CD4-positive, alpha-beta T cell treated with Interleukin-2 at 100 ng/mL for 4 hours (primary cell): ENCODE results near the gene TIMP2.
"Not testable (repeated sequence)": the region's sequence is repeated elsewhere in the genome, so short reads cannot be mapped to it uniquely, and the experiment has no call there.

Source experiments
- DNase-seq: peaks from one replicate; pipeline ENCODE4 v3.0.0-alpha.2; 2020; ENCODE audit warnings: low spot score

TIMP2 gene

DNA sequence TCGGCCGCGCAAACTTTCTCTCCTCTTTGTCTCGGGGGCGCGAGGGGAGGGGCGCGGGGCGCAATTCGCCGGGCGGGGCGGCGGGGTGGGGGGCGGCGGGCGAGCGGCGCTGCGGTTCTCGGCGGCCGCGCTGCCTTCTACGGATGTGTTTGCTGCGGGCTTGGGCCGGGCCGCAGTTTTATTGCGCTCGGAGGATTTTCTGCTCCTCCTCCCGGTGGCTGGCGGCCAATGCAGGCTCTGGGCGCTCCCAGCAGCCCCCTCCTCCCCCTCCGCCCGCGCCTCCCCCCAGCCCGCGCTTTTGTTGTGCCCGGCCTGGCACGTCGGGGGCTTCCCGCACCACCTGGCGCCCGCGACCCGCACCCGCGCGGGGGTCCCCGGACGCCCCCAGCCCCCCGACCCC is at the start of gene TIMP2:
TSS of gene TIMP2 (minus strand) at position 154 of the 400 bp plus-strand sequence. CDS start 299 bp downstream, outside the sequence.
- DNase-seq, result peak; percentile 60

GRCh38 chr17:78973792-78974520 is 48.8 kb upstream of the TIMP2 start:
- DNase-seq, result no peak

DNA sequence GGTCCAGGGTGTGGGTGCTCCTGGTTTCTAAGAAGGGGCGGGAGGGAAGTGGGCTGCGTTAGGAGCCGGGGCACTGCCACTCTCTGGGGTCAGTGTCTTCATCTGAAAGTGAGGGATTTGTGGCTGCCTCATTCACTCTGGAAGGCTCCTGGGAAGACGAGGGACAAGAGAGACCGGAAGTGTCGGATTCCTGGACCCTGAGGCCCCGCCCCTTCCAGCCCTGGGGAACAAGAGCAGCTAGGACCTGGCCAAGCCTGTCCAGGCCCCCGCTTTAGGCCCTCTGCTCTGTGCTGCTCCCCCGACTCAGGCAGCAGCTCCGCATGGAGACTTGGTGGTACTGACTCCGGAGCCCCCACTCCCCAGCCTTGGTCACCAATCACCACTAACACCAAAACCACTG is 48.0 kb upstream of the TIMP2 start:
- no peak for DNase-seq

DNA sequence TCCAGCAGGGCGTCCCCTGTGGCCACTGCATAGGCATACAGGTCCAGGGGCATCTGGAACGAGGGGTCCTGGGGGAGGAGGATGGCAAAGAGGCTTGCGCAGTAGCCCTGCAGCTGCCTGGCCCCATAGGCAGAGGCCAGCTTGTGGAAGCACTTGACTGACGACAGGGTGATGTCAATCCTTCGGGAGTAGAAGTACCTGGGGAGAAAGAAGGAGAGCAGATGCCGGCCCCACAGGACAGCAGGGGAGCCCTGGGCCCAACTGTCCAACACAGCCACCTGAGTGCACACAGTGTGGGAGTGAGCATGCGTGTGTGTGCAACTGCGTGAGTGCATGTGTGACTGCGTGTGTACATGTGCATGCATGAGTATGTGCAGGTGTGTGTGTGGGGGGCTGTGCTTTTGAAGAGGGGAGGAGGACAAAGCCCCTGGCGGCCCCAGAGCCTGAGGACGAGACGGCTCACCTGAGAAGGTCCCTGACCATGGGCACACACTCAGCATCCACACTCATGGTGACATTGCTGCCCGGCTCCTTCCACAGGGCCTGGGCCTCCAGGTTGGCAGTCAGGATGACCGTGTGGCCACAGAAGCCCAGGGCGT is 47.4 kb upstream of the TIMP2 start:
- DNase-seq, result no peak

GRCh38 chr17:78971756-78972506 is 46.7 kb upstream of the TIMP2 start:
- no peak for DNase-seq

DNA sequence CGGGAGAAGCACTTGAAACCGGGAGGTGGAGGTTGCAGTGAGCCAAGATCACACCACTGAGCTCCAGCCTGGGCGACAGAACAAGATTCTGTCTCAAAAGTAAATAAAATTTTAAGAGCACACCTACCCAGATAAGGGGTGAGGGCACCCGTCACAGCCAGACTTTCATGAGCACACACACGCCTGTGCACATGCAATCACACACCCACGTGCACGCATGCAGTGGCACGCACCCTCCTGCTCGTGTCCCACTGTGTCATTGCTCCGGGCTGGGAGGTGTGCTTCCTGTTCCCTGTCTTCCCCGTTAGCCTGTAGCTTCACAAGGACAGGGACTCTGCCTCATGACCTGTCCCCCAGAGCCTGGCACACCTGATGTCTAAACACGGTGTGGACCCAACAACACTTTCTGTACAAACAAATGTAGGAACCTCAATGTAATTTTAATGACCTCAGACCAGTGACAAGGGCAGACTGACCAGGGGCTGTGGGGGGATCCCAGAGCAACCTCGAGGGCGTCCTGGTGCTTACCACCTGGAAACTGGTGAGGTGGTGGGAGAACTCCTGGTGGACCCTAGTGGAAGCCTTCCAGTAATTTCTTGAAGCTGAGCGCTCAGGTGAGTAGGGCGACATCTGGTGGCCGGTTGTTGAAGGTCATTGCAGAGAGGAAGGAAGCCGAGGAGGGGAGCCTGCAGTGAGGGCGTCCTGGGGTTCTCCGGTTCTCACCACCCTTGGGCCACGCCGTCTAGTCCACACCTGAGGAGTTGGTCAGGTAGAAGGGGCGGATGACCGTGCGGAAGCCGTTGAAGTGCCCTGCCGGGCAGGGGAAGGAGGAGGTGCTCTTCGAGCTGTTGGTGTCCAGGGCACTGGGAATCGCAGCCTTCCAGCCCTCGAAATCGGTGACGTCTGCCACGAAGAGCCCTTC is 45.9 kb upstream of the TIMP2 start:
- DNase-seq, result peak; percentile 72

DNA sequence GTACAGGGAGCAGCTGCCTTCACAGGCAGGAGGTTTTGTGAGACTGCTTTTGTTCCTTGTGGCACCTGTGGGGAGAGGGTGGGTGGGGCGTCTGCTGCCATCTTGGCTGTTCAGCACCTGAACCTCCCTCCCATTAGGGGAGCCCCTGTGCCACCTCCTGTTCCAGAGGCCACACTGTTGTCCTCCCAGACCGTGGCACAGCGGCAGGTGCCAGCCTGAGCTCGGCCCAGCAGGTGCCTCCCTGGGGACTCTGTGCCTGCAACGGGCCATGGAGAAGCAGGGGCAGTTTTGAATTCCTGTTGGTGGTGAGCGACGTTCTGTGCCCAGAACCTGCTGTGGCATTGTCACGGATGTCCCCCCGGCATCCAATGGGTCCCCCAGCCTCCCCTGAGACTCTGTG is 44.7 kb upstream of the TIMP2 start:
- DNase-seq, result no peak

GRCh38 chr17:78967782-78968362 is 42.7 kb upstream of the TIMP2 start:
- DNase-seq, result no peak

- no peak for DNase-seq
Measured at GRCh38 chr17:78966910-78967600, 41.9 kb upstream of the TIMP2 start.

GRCh38 chr17:78966123-78966813 is 41.1 kb upstream of the TIMP2 start:
- no peak for DNase-seq

GRCh38 chr17:78965491-78965924 is 40.3 kb upstream of the TIMP2 start:
- DNase-seq, result no peak

GRCh38 chr17:78963378-78963777 is 38.2 kb upstream of the TIMP2 start:
- DNase-seq, result no peak

DNA sequence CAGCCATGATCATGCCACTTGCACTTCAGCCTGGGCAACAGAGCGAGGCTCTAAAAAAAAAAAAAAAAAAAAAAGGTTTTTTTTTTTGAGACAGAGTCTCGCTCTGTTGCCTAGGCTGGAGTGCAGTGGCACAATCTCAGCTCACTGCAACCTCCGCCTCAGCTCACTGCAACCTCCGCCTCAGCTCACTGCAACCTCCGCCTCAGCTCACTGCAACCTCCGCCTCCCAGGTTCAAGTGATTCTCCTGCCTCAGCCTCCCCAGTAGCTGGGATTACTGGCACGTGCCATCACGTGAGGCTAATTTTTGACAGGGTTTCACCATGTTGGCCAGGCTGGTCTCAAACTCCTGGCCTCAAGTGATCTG is 37.8 kb upstream of the TIMP2 start:
- DNase-seq, result not testable (repeated sequence)

GRCh38 chr17:78962345-78962983 is 37.3 kb upstream of the TIMP2 start:
- DNase-seq, result no peak

DNA sequence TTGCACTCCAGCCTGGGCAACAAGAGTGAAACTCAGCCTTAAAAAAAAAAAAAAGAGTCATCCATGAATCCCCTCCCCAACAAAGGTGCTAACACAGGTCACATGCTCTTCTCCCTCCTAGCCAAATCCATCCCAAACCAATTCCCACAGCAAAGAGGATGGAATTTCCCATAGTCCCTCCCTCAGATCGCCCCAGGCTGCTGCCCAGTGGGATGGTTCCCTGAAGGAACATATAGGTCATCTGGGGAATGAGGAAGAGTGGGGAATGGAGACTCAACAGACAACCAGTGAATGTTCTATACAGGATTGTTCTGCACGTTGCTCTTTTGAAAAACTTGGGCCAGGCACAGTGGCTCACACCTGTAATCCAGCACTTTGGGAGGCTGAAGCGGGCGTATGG is 36.4 kb upstream of the TIMP2 start:
- DNase-seq, result no peak

DNA sequence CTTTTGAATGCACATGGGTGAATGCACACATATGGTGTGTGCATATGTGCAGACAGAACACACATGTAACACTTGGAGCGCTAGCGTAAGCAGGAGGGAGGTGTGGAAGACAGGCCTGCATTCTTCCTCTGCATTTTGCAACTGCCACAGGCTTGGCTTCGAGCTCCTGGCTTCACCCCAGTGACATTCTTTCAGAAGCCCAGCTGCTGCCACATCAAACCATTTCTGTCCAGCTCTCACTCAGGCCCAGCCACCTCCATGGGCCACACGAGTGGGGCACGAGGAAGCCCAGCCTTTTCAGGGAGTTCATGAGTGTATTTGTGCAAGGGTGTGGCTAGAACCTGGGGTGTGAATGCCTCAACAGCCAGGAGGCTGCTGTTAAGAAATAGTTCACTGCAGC is 35.7 kb upstream of the TIMP2 start:
- DNase-seq, result no peak

DNA sequence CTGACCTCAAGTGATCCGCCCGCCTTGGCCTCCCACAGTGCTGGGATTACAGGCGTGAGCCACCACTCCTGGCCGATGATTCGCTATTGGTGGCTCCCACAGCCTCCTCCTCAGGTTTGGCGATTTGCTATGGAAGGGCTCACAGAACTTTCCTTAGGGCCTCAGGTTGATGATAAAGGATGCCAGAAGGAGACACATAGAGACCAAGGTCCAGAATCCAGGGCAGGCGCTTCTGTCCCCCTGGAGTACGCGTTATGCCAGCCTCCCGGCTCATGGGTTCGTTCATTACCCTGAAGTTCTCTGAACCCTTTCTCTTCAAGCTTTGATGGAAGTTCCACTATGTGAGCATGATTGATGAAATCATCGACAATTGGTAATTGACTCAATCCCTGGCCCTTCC is 34.6 kb upstream of the TIMP2 start:
- no peak for DNase-seq

DNA sequence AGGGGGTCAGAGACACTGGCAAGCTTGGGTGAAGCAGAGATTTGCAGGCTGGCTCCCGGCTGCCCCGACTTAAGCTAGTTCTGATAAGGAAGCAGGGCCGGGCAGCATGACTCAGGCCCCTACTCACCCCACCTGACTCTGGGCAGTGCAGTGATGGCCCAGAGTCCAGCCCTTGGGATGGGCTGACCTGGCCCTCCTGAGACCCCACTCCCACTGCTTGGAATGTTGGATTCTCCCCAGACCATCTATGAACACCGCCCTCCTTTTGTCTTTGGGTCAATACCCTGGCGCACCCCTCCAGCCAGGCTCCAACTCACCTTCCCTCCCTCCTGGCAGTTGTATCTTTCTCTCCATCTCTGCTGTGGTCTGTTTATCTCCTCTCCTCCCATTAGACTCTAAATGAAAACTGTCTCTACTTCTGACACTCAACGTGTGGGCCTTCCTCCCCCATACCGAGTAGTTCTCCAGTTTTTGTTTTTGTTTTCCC is 33.5 kb upstream of the TIMP2 start:
- DNase-seq, result no peak

DNA sequence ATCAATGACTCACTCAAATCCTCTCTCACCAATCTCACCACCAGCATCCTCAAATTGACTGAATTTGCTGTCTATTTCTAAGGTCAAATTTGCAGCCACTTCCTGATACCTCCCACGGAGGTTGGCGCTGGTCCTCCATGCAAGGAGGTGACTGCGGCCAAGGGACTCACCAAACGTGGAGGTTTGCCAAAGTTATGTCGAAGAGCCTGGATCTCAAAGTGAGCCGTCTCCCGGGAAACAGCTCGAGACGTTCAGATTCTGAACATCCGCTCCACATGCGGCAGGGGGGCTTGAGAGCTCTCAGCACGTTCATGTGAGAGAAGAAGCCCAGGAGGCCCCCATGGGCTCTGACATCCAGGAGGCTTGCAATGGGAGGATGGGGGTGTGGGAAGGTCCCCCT is 31.9 kb upstream of the TIMP2 start:
- no peak for DNase-seq

GRCh38 chr17:78956254-78956653 is 31.1 kb upstream of the TIMP2 start:
- DNase-seq, result no peak
